CD4-positive, CD25-positive, alpha-beta regulatory T cell (primary cell): ENCODE measurements around the gene TNIK. TPM values are rescaled to one million over a fixed set of nuclear protein-coding genes. Genes with fewer than 3 reads are reported as not detected.
A peak's percentile ranks its signal among the peaks of the same experiment; 100 is the strongest.

ENCODE experiments used
- ATAC-seq, 2 donors: fragments of 150-1000 bp; cut with Tn5 transposase; one replicate each; pipeline ENCODE4 v1.10.0; 2021; ENCODE audit warnings: low read depth in 2 of 2, moderate number of reproducible peaks in 2 of 2, moderate library complexity in 1 of 2
- DNase-seq, 3 donors: peaks; one replicate each; pipeline versions ENCODE4 v3.0.0 to v3.0.0-alpha.2; 2012 to 2022; ENCODE audit warnings: mixed read lengths in 1 of 3
- H3K27ac ChIP-seq: one replicate; pipeline ENCODE4 v1.7.0; 2013; ENCODE audit warnings: mild to moderate bottlenecking, low read length; ENCODE audit not compliant: insufficient read depth, poor library complexity, severe bottlenecking
- H3K27me3 ChIP-seq: one replicate; pipeline ENCODE4 v1.7.0; 2013; ENCODE audit warnings: low read length; ENCODE audit not compliant: control insufficient read depth, insufficient read depth
- H3K36me3 ChIP-seq: one replicate; pipeline ENCODE4 v1.7.0; 2013; ENCODE audit warnings: mild to moderate bottlenecking, low read length, moderate library complexity; ENCODE audit not compliant: control insufficient read depth, insufficient read depth
- H3K4me1 ChIP-seq: 2 replicates; pipeline ENCODE4 v1.7.0; 2013; ENCODE audit warnings: mild to moderate bottlenecking, low read length; ENCODE audit not compliant: insufficient read depth, control insufficient read depth, poor library complexity, severe bottlenecking
- H3K4me3 ChIP-seq: one replicate; pipeline ENCODE4 v1.7.0; 2013; ENCODE audit warnings: low read depth, mild to moderate bottlenecking, low read length, moderate library complexity
- H3K9me3 ChIP-seq, 2 experiments: 1 replicate in 1 of 2; 2 replicates in 1 of 2; pipeline ENCODE4 v1.7.0; 2013; ENCODE audit warnings: low read length in 2 of 2, mild to moderate bottlenecking in 1 of 2, moderate library complexity in 1 of 2; ENCODE audit not compliant: control insufficient read depth in 2 of 2
- H3K27ac Mint-ChIP-seq, 3 donors: one replicate each; pipeline ENCODE4 v1.8.0; 2020 to 2022; ENCODE audit warnings: mild to moderate bottlenecking in 3 of 3, mixed read lengths in 3 of 3, moderate library complexity in 2 of 3
- H3K27me3 Mint-ChIP-seq: one replicate; pipeline ENCODE4 v1.8.0; 2022; ENCODE audit warnings: mild to moderate bottlenecking, mixed read lengths
- H3K36me3 Mint-ChIP-seq: one replicate; pipeline ENCODE4 v1.8.0; 2020; ENCODE audit warnings: mixed read lengths
- H3K4me1 Mint-ChIP-seq, 4 donors: one replicate each; pipeline ENCODE4 v1.8.0; 2020 to 2022; ENCODE audit warnings: mixed read lengths in 4 of 4, mild to moderate bottlenecking in 1 of 4
- H3K4me3 Mint-ChIP-seq, 4 donors: one replicate each; pipeline ENCODE4 v1.8.0; 2020 to 2022; ENCODE audit warnings: mild to moderate bottlenecking in 4 of 4, mixed read lengths in 4 of 4, moderate library complexity in 3 of 4
- H3K9me3 Mint-ChIP-seq, 7 donors: one replicate each; pipeline ENCODE4 v1.8.0; 2020 to 2022; ENCODE audit warnings: mixed read lengths in 7 of 7, mild to moderate bottlenecking in 3 of 7, moderate library complexity in 2 of 7
- polyA plus RNA-seq, 4 donors: library from polyadenylated mRNA; unstranded; fragments of 300-500 nt; fragmentation: Illumina TruSeq; gene quantifications; one replicate each; pipeline ENCODE4 v1.2.3, GENCODE V29; 2021
- total RNA-seq: library from RNA; stranded (reverse); gene quantifications from one replicate; pipeline ENCODE4 v1.2.3, GENCODE V29; 2022

TNIK gene
- total and polyA plus RNA-seq, 5 donors from 2014 or later = 14.7 to 162 (median 22.3) TPM

GRCh38 chr3:171351676-171352075, 108.5 kb downstream of the TNIK start:
- H3K27ac Mint-ChIP-seq = peak overlapping the region in 1 of 3 donors; percentile 60
- Histone ChIP-seq H3K27me3 (no peaks in the 10 kb centered on the region), H3K9me3 (no peaks in the 10 kb centered on the region), H3K27ac (no peak overlapping the region), H3K4me1 (peaks cover 5% of the 10 kb centered on the region), H3K36me3 (peaks cover 3% of the 10 kb centered on the region), H3K4me3 (no peak overlapping the region)
- H3K4me1 Mint-ChIP-seq = peaks cover 25 to 92% (median 76%) of the 10 kb centered on the region in 4 donors
- no peak for DNase-seq
- H3K4me3 Mint-ChIP-seq = no peak overlapping the region
- peaks cover 8% of the 10 kb centered on the region for H3K36me3 Mint-ChIP-seq
- H3K27me3 Mint-ChIP-seq = no peaks in the 10 kb centered on the region
- no peak for ATAC-seq
- no peaks in the 10 kb centered on the region for H3K9me3 Mint-ChIP-seq

GRCh38 chr3:171350364-171350763, 109.8 kb downstream of the TNIK start:
- H3K27ac ChIP-seq = no peak overlapping the region
- H3K4me1 ChIP-seq = peaks cover 5% of the 10 kb centered on the region
- Mint-ChIP-seq H3K27ac (peak overlapping the region in 1 of 3 donors; percentile 5), H3K4me3 (no peak overlapping the region), H3K4me1 (peaks cover 18 to 88% (median 75%) of the 10 kb centered on the region in 4 donors), H3K27me3 (no peaks in the 10 kb centered on the region), H3K36me3 (peaks cover 19% of the 10 kb centered on the region), H3K9me3 (peaks cover 0 to 2% (median 0%) of the 10 kb centered on the region in 7 donors)
- H3K9me3 ChIP-seq = no peaks in the 10 kb centered on the region
- H3K4me3 ChIP-seq = no peak overlapping the region
- no peak for DNase-seq
- ATAC-seq = no peak
- H3K36me3 ChIP-seq = peaks cover 4% of the 10 kb centered on the region
- H3K27me3 ChIP-seq = no peaks in the 10 kb centered on the region

DNA sequence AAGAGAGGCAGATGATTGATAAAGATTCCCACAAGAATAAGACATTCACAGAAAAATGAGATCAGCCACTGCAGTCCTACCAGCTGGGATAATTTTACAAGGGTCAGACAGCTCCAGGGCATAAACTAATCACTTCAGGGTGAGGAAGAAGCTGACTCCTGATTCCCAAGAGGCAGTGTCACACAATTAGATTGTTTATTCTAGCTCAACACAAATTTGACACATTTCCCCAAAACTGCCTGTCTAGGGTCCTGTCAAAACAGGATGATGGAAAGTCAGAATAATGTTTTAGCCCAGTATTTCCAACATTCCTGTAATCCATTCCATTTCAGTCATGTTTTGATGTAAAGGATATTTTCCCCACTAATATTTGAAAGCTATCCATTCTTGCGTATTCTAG, 110.8 kb downstream of the TNIK start:
- H3K4me3 Mint-ChIP-seq = peak overlapping the region in 2 of 4 donors; percentile 3 to 4

GRCh38 chr3:171348121-171348520, 112.1 kb downstream of the TNIK start:
- Histone ChIP-seq H3K9me3 (no peaks in the 10 kb centered on the region), H3K4me1 (no peaks in the 10 kb centered on the region), H3K4me3 (no peak overlapping the region), H3K27me3 (no peaks in the 10 kb centered on the region), H3K36me3 (peaks cover 4% of the 10 kb centered on the region), H3K27ac (no peak overlapping the region)
- ATAC-seq = no peak
- Mint-ChIP-seq H3K9me3 (peaks cover 0 to 4% (median 0%) of the 10 kb centered on the region in 7 donors), H3K27ac (peak overlapping the region in 2 of 3 donors; percentile 11 to 52), H3K36me3 (peaks cover 31% of the 10 kb centered on the region), H3K4me3 (peak overlapping the region in 1 of 4 donors; percentile 23), H3K27me3 (no peaks in the 10 kb centered on the region), H3K4me1 (peaks cover 31 to 85% (median 73%) of the 10 kb centered on the region in 4 donors)
- DNase-seq = no peak

More for the DNA sequence above, 110.8 kb downstream of the TNIK start:
- H3K27me3 Mint-ChIP-seq = no peaks in the 10 kb centered on the region
- H3K36me3 Mint-ChIP-seq = peaks cover 22% of the 10 kb centered on the region
- peaks cover 27 to 87% (median 74%) of the 10 kb centered on the region in 4 donors for H3K4me1 Mint-ChIP-seq
- peaks cover 0 to 4% (median 0%) of the 10 kb centered on the region in 7 donors for H3K9me3 Mint-ChIP-seq
- Histone ChIP-seq H3K27ac (no peak overlapping the region), H3K9me3 (no peaks in the 10 kb centered on the region), H3K4me1 (no peaks in the 10 kb centered on the region), H3K4me3 (no peak overlapping the region), H3K27me3 (no peaks in the 10 kb centered on the region), H3K36me3 (peaks cover 4% of the 10 kb centered on the region)
- DNase-seq = no peak
- H3K27ac Mint-ChIP-seq = no peak overlapping the region
- ATAC-seq = no peak

DNA sequence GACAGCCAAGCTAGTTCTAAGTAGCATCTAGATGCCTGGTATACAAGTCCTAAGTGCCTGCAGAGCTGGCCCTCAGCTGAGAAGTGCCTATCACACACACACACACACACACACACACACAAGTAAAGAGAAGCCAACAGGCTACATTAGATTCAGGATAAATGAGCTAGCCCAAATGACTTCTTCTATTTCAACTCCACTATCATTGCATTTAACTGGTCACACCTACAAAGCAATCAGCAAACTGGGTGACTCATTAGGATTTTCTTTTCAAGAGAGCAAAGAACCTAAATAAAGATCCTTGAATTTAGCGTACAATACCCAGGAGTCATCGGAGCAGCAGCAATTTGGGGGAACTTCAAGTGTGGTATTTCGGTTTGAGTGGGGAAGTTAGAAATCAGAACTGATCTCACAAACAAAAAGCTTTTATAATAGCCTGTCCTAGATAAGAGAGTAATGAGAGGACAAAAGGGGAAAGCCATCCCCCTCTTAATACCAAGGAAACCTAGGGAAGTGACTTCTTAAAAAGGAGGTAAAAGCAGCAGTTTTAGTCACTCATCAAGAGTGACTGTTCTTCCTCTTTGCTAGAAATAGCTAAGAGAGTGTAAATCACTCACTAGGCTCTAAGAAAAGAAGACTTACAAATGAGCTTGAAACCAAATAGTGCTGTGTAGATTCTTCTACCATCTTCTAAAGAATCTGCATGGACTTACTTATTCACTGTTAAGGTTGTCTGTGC, 112.7 kb downstream of the TNIK start:
- Mint-ChIP-seq H3K27me3 (no peaks in the 10 kb centered on the region), H3K9me3 (peaks cover 0 to 7% (median 0%) of the 10 kb centered on the region in 7 donors), H3K27ac (peak overlapping the region in 2 of 3 donors; percentile 52 to 61), H3K4me3 (peak overlapping the region in 2 of 4 donors; percentile 23 to 41), H3K4me1 (peaks cover 27 to 84% (median 69%) of the 10 kb centered on the region in 4 donors), H3K36me3 (peaks cover 36% of the 10 kb centered on the region)
- no peak for DNase-seq
- H3K36me3 ChIP-seq = peaks cover 4% of the 10 kb centered on the region
- H3K9me3 ChIP-seq = no peaks in the 10 kb centered on the region
- no peaks in the 10 kb centered on the region for H3K27me3 ChIP-seq
- no peaks in the 10 kb centered on the region for H3K4me1 ChIP-seq
- peak in 1 of 2 donors; percentile 14 for ATAC-seq
- no peak overlapping the region for H3K4me3 ChIP-seq
- no peak overlapping the region for H3K27ac ChIP-seq

- Mint-ChIP-seq H3K27ac (peak overlapping the region in 1 of 3 donors; percentile 61), H3K9me3 (peaks cover 0 to 7% (median 0%) of the 10 kb centered on the region in 7 donors), H3K36me3 (peaks cover 36% of the 10 kb centered on the region), H3K4me3 (peak overlapping the region in 1 of 4 donors; percentile 21), H3K4me1 (peaks cover 27 to 81% (median 65%) of the 10 kb centered on the region in 4 donors), H3K27me3 (no peaks in the 10 kb centered on the region)
- H3K9me3 ChIP-seq = no peaks in the 10 kb centered on the region
- H3K27ac ChIP-seq = no peak overlapping the region
- peaks cover 7% of the 10 kb centered on the region for H3K36me3 ChIP-seq
- H3K4me3 ChIP-seq = no peak overlapping the region
- no peaks in the 10 kb centered on the region for H3K27me3 ChIP-seq
- no peaks in the 10 kb centered on the region for H3K4me1 ChIP-seq
- no peak for DNase-seq
- ATAC-seq = no peak
Measured at GRCh38 chr3:171346582-171347300, 113.5 kb downstream of the TNIK start.

- Mint-ChIP-seq H3K4me3 (peak overlapping the region in 1 of 4 donors; percentile 34), H3K9me3 (peaks cover 0 to 7% (median 0%) of the 10 kb centered on the region in 7 donors), H3K36me3 (peaks cover 36% of the 10 kb centered on the region), H3K4me1 (peaks cover 27 to 79% (median 58%) of the 10 kb centered on the region in 4 donors), H3K27ac (no peak overlapping the region), H3K27me3 (no peaks in the 10 kb centered on the region)
- Histone ChIP-seq H3K4me3 (no peak overlapping the region), H3K4me1 (no peaks in the 10 kb centered on the region), H3K27ac (no peak overlapping the region), H3K27me3 (no peaks in the 10 kb centered on the region), H3K36me3 (peaks cover 7% of the 10 kb centered on the region), H3K9me3 (no peaks in the 10 kb centered on the region)
- DNase-seq (no peak), ATAC-seq (no peak)
Measured at GRCh38 chr3:171346019-171346418, 114.2 kb downstream of the TNIK start.
